Measurements from ENCODE around the gene ZNF488. TPM values are rescaled to one million over a fixed set of nuclear protein-coding genes. Genes with fewer than 3 reads are reported as not detected.
A peak's percentile ranks its signal among the peaks of the same experiment; 100 is the strongest.

ZNF488 gene
- total and polyA plus RNA-seq, 10 donors = 0.02 to 0.26 (median 0.11) TPM; not detected in 6

- Histone ChIP-seq H3K4me3 (no peak overlapping the region), H3K27me3 (replicated peaks in 1 of 7) (peaks cover 0 to 6% (median 0%) of the 10 kb centered on the region in 7 donors), H3K9me3 (no peaks in the 10 kb centered on the region), H3K4me1 (no peaks in the 10 kb centered on the region), H3K27ac (no peak overlapping the region), H3K36me3 (no peaks in the 10 kb centered on the region)
- peak; percentile 58 for DNase-seq
- TF ChIP-seq POLR2A (IDR thresholded peaks at IDR 0.05) (no peak), CTCF (IDR thresholded peaks at IDR 0.05 in 8 of 11, conservative IDR thresholded peaks at IDR 0.05 in 3 of 11) (no peak), POLR2AphosphoS5 (IDR thresholded peaks at IDR 0.05) (no peak)
- 78 to 83% (median 81%) methylated on average over 11 to 13 of the region's 13 CpGs for WGBS, 5 donors
- intact Hi-C loops (cut with DNase I; ENCODE audit: low total_unique reads) = no loop called here
These were observed 37.4 kb downstream of the ZNF488 start for GRCh38 chr10:47346581-47347302.

GRCh38 chr10:47344996-47345870 lies 38.9 kb downstream of the ZNF488 start:
- DNase-seq = peak; percentile 40
- Histone ChIP-seq H3K27me3 (replicated peaks in 1 of 7) (peaks cover 0 to 20% (median 0%) of the 10 kb centered on the region in 7 donors), H3K27ac (no peak overlapping the region), H3K4me3 (no peak overlapping the region), H3K36me3 (no peaks in the 10 kb centered on the region), H3K9me3 (no peaks in the 10 kb centered on the region), H3K4me1 (peaks cover 0 to 3% (median 0%) of the 10 kb centered on the region in 6 donors)
- 86 to 91% (median 87%) methylated on average over 13 of the region's 13 CpGs for WGBS, 5 donors
- TF ChIP-seq CTCF (IDR thresholded peaks at IDR 0.05 in 8 of 11, conservative IDR thresholded peaks at IDR 0.05 in 3 of 11) (no peak), POLR2A (IDR thresholded peaks at IDR 0.05) (no peak), POLR2AphosphoS5 (IDR thresholded peaks at IDR 0.05) (no peak)
- intact Hi-C loops (cut with DNase I; ENCODE audit: low total_unique reads) = no loop called here

GRCh38 chr10:47340608-47341170 lies 43.4 kb downstream of the ZNF488 start:
- WGBS, 5 donors = 72 to 78% (median 74%) methylated on average over 5 of the region's 5 CpGs
- Histone ChIP-seq H3K4me1 (peaks cover 0 to 6% (median 2%) of the 10 kb centered on the region in 6 donors), H3K27me3 (replicated peaks in 1 of 7) (peaks cover 0 to 38% (median 0%) of the 10 kb centered on the region in 7 donors), H3K4me3 (no peak overlapping the region), H3K27ac (no peak overlapping the region), H3K9me3 (no peaks in the 10 kb centered on the region), H3K36me3 (no peaks in the 10 kb centered on the region)
- DNase-seq = peak; percentile 83
- TF ChIP-seq CTCF (IDR thresholded peaks at IDR 0.05 in 8 of 11, conservative IDR thresholded peaks at IDR 0.05 in 3 of 11) (peak; percentile 51 to 96 (median 89)), POLR2A (IDR thresholded peaks at IDR 0.05) (no peak)
- intact Hi-C loops (cut with DNase I; ENCODE audit: low total_unique reads) = no loop called here
